Neural progenitor cell (in vitro differentiated cells): ENCODE results near the gene GNAS.

Source experiments
- EZH2 ChIP-seq: fragments of 200-600 bp; sonication (generic); IDR thresholded peaks from 2 replicates; pipeline ENCODE4 v1.6.1; 2017; ENCODE audit warnings: antibody characterized with exemption, mild to moderate bottlenecking, moderate library complexity
- TF ChIP-seq, protein P1 (sequence below): fragments of 200-600 bp; sonication (generic); IDR thresholded peaks from 2 replicates; pipeline ENCODE4 v1.5.1; 2017; ENCODE audit warnings: antibody characterized with exemption, mild to moderate bottlenecking

DNA sequence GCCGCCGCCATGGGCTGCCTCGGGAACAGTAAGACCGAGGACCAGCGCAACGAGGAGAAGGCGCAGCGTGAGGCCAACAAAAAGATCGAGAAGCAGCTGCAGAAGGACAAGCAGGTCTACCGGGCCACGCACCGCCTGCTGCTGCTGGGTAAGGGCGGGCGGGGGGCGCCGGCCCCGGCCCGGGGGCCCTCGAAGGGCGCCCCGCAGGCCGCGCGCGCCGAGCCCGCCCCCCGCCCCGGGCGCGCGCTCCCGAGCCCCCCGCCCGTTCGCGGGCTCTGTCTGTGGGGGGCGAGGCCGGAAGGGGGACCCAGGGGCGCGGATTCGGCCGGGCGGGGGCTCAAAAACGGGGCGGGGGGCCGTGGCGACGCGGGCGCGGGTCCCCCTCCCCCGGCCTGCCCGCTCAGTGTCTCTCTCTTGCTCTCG is 39.2 kb downstream of the GNAS start:
- TF ChIP-seq, protein P1, sequence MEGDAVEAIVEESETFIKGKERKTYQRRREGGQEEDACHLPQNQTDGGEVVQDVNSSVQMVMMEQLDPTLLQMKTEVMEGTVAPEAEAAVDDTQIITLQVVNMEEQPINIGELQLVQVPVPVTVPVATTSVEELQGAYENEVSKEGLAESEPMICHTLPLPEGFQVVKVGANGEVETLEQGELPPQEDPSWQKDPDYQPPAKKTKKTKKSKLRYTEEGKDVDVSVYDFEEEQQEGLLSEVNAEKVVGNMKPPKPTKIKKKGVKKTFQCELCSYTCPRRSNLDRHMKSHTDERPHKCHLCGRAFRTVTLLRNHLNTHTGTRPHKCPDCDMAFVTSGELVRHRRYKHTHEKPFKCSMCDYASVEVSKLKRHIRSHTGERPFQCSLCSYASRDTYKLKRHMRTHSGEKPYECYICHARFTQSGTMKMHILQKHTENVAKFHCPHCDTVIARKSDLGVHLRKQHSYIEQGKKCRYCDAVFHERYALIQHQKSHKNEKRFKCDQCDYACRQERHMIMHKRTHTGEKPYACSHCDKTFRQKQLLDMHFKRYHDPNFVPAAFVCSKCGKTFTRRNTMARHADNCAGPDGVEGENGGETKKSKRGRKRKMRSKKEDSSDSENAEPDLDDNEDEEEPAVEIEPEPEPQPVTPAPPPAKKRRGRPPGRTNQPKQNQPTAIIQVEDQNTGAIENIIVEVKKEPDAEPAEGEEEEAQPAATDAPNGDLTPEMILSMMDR, result no peak
- no peak for TF ChIP-seq EZH2
